Liver (tissue), 3 donors: ENCODE data around the gene LRP5.

Source experiments
- GABPA ChIP-seq, 2 donors: IDR thresholded peaks in 1 of 2; conservative IDR thresholded peaks in 1 of 2; 2 replicates each; pipeline ENCODE4 v1.6.1; 2016; ENCODE audit warnings: antibody characterized with exemption in 2 of 2, mild to moderate bottlenecking in 1 of 2, moderate library complexity in 1 of 2
- YY1 ChIP-seq: IDR thresholded peaks from 2 replicates; pipeline ENCODE4 v1.6.1; 2016; ENCODE audit warnings: antibody characterized with exemption, mild to moderate bottlenecking
- TF ChIP-seq, protein P1 (sequence below): fragments of 150-350 bp; IDR thresholded peaks from 2 replicates; pipeline ENCODE4 v1.5.1; 2017; ENCODE audit warnings: improper control_type of control experiment, low read depth, low read length; ENCODE audit not compliant: missing input control
- TF ChIP-seq, protein P2 (sequence below): IDR thresholded peaks from 2 replicates; pipeline ENCODE4 v1.6.1; 2016; ENCODE audit warnings: antibody characterized with exemption
- donor health status: healthy.
- donor health status: healthy.

DNA sequence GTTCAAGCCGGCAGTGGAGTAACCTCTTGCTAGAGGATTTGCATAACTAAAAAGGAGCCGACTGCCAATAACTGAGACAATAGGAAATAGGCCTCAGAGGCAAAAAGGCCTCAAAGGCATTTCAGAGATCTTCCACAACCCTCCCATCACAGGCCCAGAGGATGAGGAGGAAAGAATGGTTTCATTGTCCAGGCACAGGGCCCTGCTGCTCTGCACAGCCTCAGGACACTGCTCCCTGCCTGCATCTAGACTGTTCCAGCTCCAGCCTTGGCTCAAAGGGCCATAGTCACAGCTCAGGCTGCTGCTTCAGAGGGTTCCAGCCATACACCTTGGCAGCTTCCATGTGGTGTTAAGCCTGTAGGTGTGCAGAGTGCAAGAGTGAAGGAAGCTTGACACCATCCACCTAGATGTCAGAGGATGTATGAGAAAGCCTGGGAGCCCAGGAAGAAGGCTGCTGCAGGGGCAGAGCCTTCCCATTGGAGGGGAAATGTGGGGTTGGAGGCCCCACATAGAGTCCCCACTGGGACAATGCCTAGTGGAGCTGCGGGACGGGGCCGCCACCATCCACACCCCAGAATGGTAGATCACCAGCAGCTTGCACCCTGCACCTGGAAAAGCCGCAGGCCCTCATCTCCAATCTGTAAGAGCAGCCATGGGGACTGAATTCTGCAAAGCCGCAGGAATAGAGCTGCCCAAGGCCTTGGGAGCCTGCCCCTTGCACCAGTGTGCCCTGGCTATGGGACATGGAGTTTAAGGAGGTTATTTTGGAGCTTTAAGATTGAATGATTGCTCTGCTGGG lies 8.2 kb upstream of the LRP5 start:
- TF ChIP-seq, protein P1, sequence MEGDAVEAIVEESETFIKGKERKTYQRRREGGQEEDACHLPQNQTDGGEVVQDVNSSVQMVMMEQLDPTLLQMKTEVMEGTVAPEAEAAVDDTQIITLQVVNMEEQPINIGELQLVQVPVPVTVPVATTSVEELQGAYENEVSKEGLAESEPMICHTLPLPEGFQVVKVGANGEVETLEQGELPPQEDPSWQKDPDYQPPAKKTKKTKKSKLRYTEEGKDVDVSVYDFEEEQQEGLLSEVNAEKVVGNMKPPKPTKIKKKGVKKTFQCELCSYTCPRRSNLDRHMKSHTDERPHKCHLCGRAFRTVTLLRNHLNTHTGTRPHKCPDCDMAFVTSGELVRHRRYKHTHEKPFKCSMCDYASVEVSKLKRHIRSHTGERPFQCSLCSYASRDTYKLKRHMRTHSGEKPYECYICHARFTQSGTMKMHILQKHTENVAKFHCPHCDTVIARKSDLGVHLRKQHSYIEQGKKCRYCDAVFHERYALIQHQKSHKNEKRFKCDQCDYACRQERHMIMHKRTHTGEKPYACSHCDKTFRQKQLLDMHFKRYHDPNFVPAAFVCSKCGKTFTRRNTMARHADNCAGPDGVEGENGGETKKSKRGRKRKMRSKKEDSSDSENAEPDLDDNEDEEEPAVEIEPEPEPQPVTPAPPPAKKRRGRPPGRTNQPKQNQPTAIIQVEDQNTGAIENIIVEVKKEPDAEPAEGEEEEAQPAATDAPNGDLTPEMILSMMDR, result no peak
- TF ChIP-seq YY1 (no peak), GABPA (IDR thresholded peaks at IDR 0.05 in 1 of 2, conservative IDR thresholded peaks at IDR 0.05 in 1 of 2) (no peak)
- TF ChIP-seq, protein P2, sequence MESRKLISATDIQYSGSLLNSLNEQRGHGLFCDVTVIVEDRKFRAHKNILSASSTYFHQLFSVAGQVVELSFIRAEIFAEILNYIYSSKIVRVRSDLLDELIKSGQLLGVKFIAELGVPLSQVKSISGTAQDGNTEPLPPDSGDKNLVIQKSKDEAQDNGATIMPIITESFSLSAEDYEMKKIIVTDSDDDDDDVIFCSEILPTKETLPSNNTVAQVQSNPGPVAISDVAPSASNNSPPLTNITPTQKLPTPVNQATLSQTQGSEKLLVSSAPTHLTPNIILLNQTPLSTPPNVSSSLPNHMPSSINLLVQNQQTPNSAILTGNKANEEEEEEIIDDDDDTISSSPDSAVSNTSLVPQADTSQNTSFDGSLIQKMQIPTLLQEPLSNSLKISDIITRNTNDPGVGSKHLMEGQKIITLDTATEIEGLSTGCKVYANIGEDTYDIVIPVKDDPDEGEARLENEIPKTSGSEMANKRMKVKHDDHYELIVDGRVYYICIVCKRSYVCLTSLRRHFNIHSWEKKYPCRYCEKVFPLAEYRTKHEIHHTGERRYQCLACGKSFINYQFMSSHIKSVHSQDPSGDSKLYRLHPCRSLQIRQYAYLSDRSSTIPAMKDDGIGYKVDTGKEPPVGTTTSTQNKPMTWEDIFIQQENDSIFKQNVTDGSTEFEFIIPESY, result no peak
